ENCODE measurements around the gene STRIP2.
"Not testable (repeated sequence)": the region's sequence is repeated elsewhere in the genome, so short reads cannot be mapped to it uniquely, and the experiment has no call there.

Gene STRIP2

DNA sequence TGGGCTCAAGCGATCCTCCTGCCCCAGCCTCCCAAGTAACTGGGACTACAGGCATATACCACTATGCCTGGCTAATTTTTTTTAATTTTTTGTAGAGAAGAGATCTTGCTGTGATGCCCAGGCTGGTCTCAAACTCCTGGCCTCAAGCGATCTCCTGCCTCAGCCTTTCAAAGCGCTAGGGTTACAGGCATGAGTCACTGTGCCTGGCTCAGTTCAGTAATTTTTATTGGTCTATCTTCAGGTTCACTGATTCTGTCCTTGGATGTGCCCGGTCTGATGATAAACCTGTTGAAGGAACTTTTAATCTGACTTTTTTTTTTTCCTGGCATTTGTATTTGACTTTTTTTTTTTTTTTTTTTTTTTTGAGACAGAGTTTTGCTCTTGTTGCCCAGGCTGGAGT lies 40.1 kb upstream of the STRIP2 start:
- Histone ChIP-seq H3K9me3 (replicated peaks; ENCODE audit: low read length) (no peaks in the 10 kb centered on the region), H3K36me3 (ENCODE audit: insufficient read depth, low read length) (no peaks in the 10 kb centered on the region), H3K4me3 (ENCODE audit: low read length) (no peak overlapping the region), H3K9ac (ENCODE audit: low read depth, low read length) (no peak overlapping the region), H3K4me1 (ENCODE audit: control insufficient read depth, insufficient read depth, low read length) (no peaks in the 10 kb centered on the region), H3K27me3 (ENCODE audit: control insufficient read depth, insufficient read depth, low read length) (no peaks in the 10 kb centered on the region), H3K4me2 (ENCODE audit: low read length) (no peak overlapping the region)

DNA sequence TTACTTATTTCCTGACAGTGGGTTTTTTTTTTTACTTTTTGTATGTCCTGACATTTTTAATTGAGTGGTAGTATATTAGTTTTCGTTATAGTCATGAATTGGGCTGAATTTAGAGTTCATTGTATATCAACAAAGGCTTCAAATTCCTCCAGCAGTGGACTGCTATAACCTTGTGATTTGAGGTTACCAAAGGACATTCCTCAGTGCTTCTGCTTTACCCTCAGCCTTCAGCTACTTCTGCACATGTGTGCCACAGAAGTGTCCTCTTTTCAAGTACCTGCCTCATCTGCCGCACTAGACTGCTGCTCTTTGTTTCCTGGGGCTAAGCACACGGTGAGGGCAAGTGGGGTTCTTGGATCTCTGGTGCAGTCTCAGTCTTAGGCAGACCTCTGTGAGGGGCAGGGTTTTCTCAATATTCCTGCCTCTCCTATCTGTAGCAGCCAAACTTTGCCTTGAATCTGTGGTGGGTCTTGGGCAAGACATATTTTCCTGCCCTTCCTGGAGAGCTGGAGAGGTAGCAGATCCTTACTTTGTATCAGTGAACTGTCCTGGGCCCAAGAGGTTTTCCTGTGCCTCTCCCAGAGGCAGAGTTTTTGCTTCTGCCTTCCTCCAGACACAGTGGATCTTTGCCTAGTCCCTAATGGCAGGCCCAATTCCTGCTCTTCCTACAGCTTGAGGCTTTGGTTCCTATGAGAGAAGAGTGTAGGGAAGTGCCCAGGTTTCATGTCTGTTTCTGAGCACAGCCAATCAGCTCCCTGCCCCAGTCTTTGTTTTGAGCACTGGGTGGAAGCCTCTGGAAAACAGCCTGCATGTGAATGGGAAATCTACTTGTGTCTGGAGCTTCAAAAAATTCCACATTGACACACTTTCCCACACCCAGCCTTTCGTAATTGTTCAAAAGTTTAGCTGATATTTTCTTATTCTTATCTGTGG lies 39.0 kb upstream of the STRIP2 start:
- Histone ChIP-seq H3K36me3 (ENCODE audit: insufficient read depth, low read length) (no peaks in the 10 kb centered on the region), H3K4me1 (ENCODE audit: control insufficient read depth, insufficient read depth, low read length) (no peaks in the 10 kb centered on the region), H3K9me3 (replicated peaks; ENCODE audit: low read length) (no peaks in the 10 kb centered on the region), H3K27me3 (ENCODE audit: control insufficient read depth, insufficient read depth, low read length) (no peaks in the 10 kb centered on the region), H3K4me2 (ENCODE audit: low read length) (no peak overlapping the region), H3K9ac (ENCODE audit: low read depth, low read length) (no peak overlapping the region), H3K4me3 (ENCODE audit: low read length) (no peak overlapping the region)

DNA sequence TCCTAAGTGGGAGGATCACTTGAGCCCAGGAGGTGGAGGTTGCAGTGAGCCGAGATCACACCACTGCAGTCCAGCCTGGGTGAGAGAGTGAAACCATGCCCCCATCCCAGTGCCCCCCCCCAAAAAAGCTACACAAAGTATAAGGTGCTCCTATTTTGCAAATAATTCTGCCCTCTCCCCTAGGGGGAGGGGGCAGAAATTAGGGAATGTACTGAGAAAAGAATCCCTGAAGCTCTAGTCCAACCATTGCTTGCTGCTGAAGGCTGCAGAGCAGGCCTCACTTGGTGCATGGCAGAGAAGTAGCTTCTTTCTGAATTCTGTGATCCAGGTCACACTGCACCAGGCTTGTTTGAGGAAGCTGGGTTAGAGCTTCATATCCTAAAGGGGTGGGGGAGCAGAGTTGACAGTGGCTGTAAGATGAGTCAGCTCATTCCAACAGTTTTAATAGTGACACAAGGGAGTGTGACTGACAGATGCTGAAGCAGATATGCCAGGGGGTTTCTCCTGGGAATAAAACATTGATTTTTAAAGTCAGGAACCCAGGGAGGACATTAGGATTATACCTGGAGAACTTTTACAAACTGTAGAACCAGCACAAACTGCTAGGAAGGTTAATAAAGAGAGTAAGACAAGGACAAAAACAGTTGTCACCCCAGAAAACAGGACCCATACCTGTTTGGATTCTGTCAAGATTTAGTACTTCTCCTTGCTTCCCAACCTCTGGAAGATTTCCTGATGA lies 32.8 kb upstream of the STRIP2 start:
- no peak overlapping the region for H3K4me2 ChIP-seq (ENCODE audit: low read length)
- H3K4me3 ChIP-seq (ENCODE audit: low read length) = no peak overlapping the region
- no peaks in the 10 kb centered on the region for H3K27me3 ChIP-seq (ENCODE audit: control insufficient read depth, insufficient read depth, low read length)
- peaks cover under 1% of the 10 kb centered on the region for H3K36me3 ChIP-seq (ENCODE audit: insufficient read depth, low read length)
- peaks cover 17% of the 10 kb centered on the region for H3K4me1 ChIP-seq (ENCODE audit: control insufficient read depth, insufficient read depth, low read length)
- no peaks in the 10 kb centered on the region for H3K9me3 ChIP-seq (replicated peaks; ENCODE audit: low read length)
- no peak overlapping the region for H3K9ac ChIP-seq (ENCODE audit: low read depth, low read length)

DNA sequence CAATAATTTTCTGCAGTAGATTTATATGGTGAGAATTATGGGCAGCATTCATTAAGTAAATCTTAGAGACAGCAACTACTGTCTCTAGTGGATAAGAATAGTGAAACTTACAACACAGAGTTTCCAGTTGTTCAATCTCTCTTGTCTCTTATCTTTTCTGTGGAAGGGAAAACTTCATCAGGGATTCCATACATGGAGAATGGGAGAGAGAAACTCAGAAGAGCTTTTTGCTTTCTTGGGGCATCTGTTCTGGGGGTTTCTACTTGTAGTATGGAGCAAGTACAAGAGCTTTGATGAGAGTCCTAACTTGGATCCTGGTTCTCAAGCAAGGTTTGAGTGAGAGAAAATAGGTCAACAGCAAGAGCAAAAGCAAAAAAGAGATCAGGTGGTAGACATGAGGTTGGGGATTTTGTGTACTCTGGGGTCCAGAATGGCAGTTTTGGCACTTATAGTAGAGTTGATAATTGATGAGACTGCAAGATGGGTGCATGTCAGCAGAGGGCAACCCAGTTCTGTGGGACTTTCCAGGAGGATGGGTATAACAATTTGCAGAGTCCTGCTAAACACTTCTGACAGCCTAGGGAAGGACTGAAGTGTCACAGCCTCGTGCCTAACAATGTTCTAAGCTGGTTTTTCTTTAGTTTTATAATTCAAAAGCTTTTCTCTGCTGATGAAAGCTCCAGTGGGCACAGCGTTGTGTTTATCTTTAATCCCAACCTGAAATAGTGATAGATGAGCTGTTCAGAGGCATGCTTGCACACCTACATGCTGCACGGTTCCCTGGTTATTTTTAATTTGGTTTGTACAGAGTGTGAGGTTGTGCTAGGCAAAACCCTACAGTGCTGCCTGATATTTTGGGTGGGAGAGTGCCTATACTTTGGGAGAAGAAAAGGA lies 32.0 kb upstream of the STRIP2 start:
- Histone ChIP-seq H3K36me3 (ENCODE audit: insufficient read depth, low read length) (peaks cover 4% of the 10 kb centered on the region), H3K9ac (ENCODE audit: low read depth, low read length) (no peak overlapping the region), H3K27me3 (ENCODE audit: control insufficient read depth, insufficient read depth, low read length) (no peaks in the 10 kb centered on the region), H3K9me3 (replicated peaks; ENCODE audit: low read length) (no peaks in the 10 kb centered on the region), H3K4me3 (ENCODE audit: low read length) (no peak overlapping the region), H3K4me2 (ENCODE audit: low read length) (no peak overlapping the region), H3K4me1 (ENCODE audit: control insufficient read depth, insufficient read depth, low read length) (peaks cover 19% of the 10 kb centered on the region)

DNA sequence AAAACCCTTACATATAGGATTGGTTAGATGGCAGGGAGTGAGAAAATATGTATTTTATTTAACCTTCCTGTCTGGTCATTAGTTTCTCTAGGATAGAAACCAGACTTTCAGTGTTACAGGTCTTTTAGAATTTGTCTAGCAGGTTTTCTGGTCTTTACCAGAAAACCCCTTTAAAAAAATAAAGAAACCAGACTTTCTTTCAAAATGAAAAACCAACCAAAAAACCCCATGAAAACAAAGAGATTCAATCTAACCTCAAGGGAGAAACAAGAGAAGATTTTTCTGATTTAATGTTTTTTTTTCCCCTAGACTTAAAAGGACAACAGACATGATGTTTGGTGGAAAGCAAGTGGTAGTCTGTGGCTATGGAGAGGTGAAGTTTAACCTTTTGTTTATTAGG lies 28.7 kb upstream of the STRIP2 start:
- Histone ChIP-seq H3K9ac (ENCODE audit: low read depth, low read length) (no peak overlapping the region), H3K4me1 (ENCODE audit: control insufficient read depth, insufficient read depth, low read length) (peaks cover 19% of the 10 kb centered on the region), H3K4me2 (ENCODE audit: low read length) (no peak overlapping the region), H3K27me3 (ENCODE audit: control insufficient read depth, insufficient read depth, low read length) (no peaks in the 10 kb centered on the region), H3K9me3 (replicated peaks; ENCODE audit: low read length) (no peaks in the 10 kb centered on the region), H3K4me3 (ENCODE audit: low read length) (no peak overlapping the region), H3K36me3 (ENCODE audit: insufficient read depth, low read length) (peaks cover 4% of the 10 kb centered on the region)

DNA sequence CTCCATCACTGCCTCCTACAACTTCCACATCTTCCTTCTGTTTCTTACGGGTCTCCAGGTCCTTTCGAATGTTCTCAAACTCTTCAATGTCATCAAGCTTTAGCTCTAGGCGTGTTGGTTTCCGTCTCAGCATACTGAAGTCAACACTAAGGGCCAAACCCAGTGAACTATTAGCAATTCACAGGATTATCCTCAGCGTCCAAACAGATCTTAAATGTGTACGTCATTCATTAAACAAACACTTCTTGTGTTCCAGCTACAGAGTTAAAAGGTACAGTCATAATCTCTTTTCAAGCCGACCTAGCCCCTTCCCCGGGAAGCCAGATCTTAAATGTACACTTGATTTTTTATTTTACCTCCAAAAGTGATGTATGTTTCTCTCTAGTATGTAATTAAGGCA lies 24.0 kb upstream of the STRIP2 start:
- H3K9ac ChIP-seq (ENCODE audit: low read depth, low read length); H3K27me3 ChIP-seq (ENCODE audit: control insufficient read depth, insufficient read depth, low read length); H3K4me1 ChIP-seq (ENCODE audit: control insufficient read depth, insufficient read depth, low read length); H3K4me2 ChIP-seq (ENCODE audit: low read length); H3K36me3 ChIP-seq (ENCODE audit: insufficient read depth, low read length); H3K9me3 ChIP-seq (replicated peaks; ENCODE audit: low read length); H3K4me3 ChIP-seq (ENCODE audit: low read length): not testable (repeated sequence)

DNA sequence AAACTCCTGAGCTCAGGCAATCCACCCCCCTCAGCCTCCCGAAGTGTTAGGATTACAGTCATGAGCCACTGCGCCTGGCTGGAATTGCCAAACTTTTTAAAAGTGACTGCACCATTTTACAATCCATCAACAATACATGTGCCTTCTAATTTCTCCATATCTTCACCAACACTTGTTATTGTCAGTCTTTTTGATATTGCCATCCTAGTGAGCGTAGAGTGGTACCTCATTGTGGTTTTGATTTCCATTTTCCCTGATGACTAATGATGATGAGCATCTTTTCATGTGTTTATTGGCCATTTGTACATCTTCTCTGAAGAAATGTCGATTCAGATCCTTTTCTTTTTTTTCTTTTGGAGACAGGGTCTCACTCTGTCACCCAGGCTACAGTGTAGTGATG lies 21.7 kb upstream of the STRIP2 start:
- Histone ChIP-seq H3K4me3 (ENCODE audit: low read length) (no peak overlapping the region), H3K9ac (ENCODE audit: low read depth, low read length) (no peak overlapping the region), H3K4me1 (ENCODE audit: control insufficient read depth, insufficient read depth, low read length) (no peaks in the 10 kb centered on the region), H3K36me3 (ENCODE audit: insufficient read depth, low read length) (no peaks in the 10 kb centered on the region), H3K9me3 (replicated peaks; ENCODE audit: low read length) (no peaks in the 10 kb centered on the region), H3K27me3 (ENCODE audit: control insufficient read depth, insufficient read depth, low read length) (no peaks in the 10 kb centered on the region), H3K4me2 (ENCODE audit: low read length) (no peak overlapping the region)

DNA sequence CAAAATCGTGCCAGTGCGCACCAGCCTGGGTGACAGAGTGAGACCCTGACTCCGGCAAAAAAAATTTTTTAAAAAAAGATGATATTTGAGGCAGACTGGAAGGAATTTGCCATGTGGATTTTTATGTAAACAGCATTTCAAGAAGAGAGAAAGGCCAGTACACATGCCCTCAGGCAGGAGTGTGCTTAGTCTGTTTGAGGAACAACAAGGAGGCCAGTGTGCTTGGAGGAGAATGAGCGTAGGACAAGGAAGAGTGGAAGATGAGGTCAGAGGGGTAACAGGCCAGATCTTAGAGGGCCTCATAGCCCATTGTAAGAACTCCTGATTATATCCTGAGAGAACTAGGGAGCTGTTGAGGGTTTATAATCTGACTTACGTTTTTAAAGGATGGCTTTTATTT lies 17.2 kb upstream of the STRIP2 start:
- Histone ChIP-seq H3K27me3 (ENCODE audit: control insufficient read depth, insufficient read depth, low read length) (no peaks in the 10 kb centered on the region), H3K9ac (ENCODE audit: low read depth, low read length) (no peak overlapping the region), H3K4me1 (ENCODE audit: control insufficient read depth, insufficient read depth, low read length) (no peaks in the 10 kb centered on the region), H3K9me3 (replicated peaks; ENCODE audit: low read length) (no peaks in the 10 kb centered on the region), H3K4me3 (ENCODE audit: low read length) (no peak overlapping the region), H3K4me2 (ENCODE audit: low read length) (no peak overlapping the region), H3K36me3 (ENCODE audit: insufficient read depth, low read length) (no peaks in the 10 kb centered on the region)

DNA sequence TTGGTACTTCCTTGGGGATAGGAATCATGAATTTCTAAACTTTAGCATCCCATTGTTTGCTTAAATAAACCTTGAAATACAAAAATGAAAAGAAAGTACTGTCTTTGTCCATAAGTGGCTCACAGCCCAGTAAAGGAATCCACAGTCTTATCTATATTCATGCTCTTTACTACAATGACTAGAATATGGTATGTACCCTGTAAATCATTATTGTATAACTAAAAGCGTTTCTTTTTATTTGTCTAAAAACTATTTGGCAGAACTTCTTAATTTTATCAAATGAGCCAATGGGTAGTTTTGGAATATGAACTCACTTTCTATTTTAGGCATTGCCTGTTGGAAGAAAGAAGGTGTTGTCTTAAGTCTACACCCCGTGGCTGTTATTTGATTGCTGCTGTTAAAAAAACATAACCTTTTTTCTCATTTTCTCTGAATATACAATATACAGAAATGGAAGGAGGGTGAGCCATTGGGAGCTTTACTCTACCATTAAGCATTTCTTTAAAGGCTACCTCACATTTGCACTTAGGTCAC lies 12.4 kb upstream of the STRIP2 start:
- H3K4me2 ChIP-seq (ENCODE audit: low read length) = no peak overlapping the region
- H3K4me3 ChIP-seq (ENCODE audit: low read length) = no peak overlapping the region
- no peaks in the 10 kb centered on the region for H3K36me3 ChIP-seq (ENCODE audit: insufficient read depth, low read length)
- no peaks in the 10 kb centered on the region for H3K9me3 ChIP-seq (replicated peaks; ENCODE audit: low read length)
- no peak overlapping the region for H3K9ac ChIP-seq (ENCODE audit: low read depth, low read length)
- H3K4me1 ChIP-seq (ENCODE audit: control insufficient read depth, insufficient read depth, low read length) = no peaks in the 10 kb centered on the region
- no peaks in the 10 kb centered on the region for H3K27me3 ChIP-seq (ENCODE audit: control insufficient read depth, insufficient read depth, low read length)

DNA sequence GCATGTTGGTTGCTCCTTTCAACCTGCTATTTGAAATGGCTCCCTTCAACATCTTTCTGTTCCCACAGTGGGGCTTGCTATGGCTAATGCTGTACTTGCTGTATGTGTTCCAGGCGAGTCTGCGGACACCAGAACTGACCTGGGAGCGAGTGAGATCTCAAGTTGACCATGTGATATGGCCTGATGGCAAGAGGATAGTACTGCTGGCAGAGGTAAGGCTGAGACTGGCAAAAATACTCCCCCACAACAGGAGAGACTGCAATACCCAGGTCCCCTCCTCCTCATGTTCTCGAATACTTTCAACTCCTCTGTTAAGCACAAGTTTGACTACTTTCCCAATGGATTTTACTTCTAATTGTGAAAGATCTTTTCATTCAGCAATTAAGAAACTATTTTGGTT lies 11.5 kb upstream of the STRIP2 start:
- no peaks in the 10 kb centered on the region for H3K9me3 ChIP-seq (replicated peaks; ENCODE audit: low read length)
- H3K4me1 ChIP-seq (ENCODE audit: control insufficient read depth, insufficient read depth, low read length) = no peaks in the 10 kb centered on the region
- H3K9ac ChIP-seq (ENCODE audit: low read depth, low read length) = no peak overlapping the region
- H3K27me3 ChIP-seq (ENCODE audit: control insufficient read depth, insufficient read depth, low read length) = no peaks in the 10 kb centered on the region
- no peak overlapping the region for H3K4me2 ChIP-seq (ENCODE audit: low read length)
- H3K4me3 ChIP-seq (ENCODE audit: low read length) = no peak overlapping the region
- H3K36me3 ChIP-seq (ENCODE audit: insufficient read depth, low read length) = no peaks in the 10 kb centered on the region
